ENCODE results near the gene L3MBTL3.
A peak's percentile ranks its signal among the peaks of the same experiment; 100 is the strongest.

The L3MBTL3 gene

GRCh38 chr6:130029163-130029562 is 10.8 kb downstream of the L3MBTL3 start:
- DNase-seq = no peak

- DNase-seq = no peak
Observed at GRCh38 chr6:130032758-130033340, 14.5 kb downstream of the L3MBTL3 start.

- no peak for DNase-seq
Observed at GRCh38 chr6:130033949-130034348, 15.6 kb downstream of the L3MBTL3 start.

GRCh38 chr6:130034378-130035146 is 16.2 kb downstream of the L3MBTL3 start:
- no peak for DNase-seq

GRCh38 chr6:130035211-130035610 is 16.8 kb downstream of the L3MBTL3 start:
- no peak for DNase-seq

- DNase-seq = no peak
Observed at GRCh38 chr6:130037207-130037811, 18.9 kb downstream of the L3MBTL3 start.

GRCh38 chr6:130041594-130041993 is 23.2 kb downstream of the L3MBTL3 start:
- DNase-seq = no peak

- DNase-seq = no peak
Observed at GRCh38 chr6:130043344-130043743, 25.0 kb downstream of the L3MBTL3 start.

GRCh38 chr6:130045622-130046021 is 27.2 kb downstream of the L3MBTL3 start:
- DNase-seq = no peak

- no peak for DNase-seq
Observed at GRCh38 chr6:130046671-130047070, 28.3 kb downstream of the L3MBTL3 start.

- DNase-seq = no peak
Observed at GRCh38 chr6:130047088-130047995, 29.0 kb downstream of the L3MBTL3 start.

GRCh38 chr6:130050230-130050629 is 31.8 kb downstream of the L3MBTL3 start:
- DNase-seq = no peak

GRCh38 chr6:130054725-130055124 is 36.3 kb downstream of the L3MBTL3 start:
- DNase-seq = no peak

- DNase-seq = no peak
Observed at GRCh38 chr6:130055271-130055670, 36.9 kb downstream of the L3MBTL3 start.

- DNase-seq = no peak
Observed at GRCh38 chr6:130057495-130057894, 39.1 kb downstream of the L3MBTL3 start.

- DNase-seq = no peak
Observed at GRCh38 chr6:130063806-130064205, 45.4 kb downstream of the L3MBTL3 start.

GRCh38 chr6:130065609-130066156 is 47.3 kb downstream of the L3MBTL3 start:
- no peak for DNase-seq

GRCh38 chr6:130069485-130069884 is 51.1 kb downstream of the L3MBTL3 start:
- DNase-seq = no peak

- DNase-seq = no peak
Observed at GRCh38 chr6:130070326-130070725, 51.9 kb downstream of the L3MBTL3 start.

GRCh38 chr6:130070792-130071191 is 52.4 kb downstream of the L3MBTL3 start:
- DNase-seq = peak; percentile 92

GRCh38 chr6:130075879-130076460 is 57.6 kb downstream of the L3MBTL3 start:
- no peak for DNase-seq

GRCh38 chr6:130076512-130076911 is 58.1 kb downstream of the L3MBTL3 start:
- DNase-seq = no peak
